ENCODE results near the gene CCDC28B. TPM values are rescaled to one million over a fixed set of nuclear protein-coding genes. Genes with fewer than 3 reads are reported as not detected.

Gene CCDC28B
- polyA plus RNA-seq, 1 of the 3 experiments (the other 2 are of a cell fraction): 26.3 TPM

DNA sequence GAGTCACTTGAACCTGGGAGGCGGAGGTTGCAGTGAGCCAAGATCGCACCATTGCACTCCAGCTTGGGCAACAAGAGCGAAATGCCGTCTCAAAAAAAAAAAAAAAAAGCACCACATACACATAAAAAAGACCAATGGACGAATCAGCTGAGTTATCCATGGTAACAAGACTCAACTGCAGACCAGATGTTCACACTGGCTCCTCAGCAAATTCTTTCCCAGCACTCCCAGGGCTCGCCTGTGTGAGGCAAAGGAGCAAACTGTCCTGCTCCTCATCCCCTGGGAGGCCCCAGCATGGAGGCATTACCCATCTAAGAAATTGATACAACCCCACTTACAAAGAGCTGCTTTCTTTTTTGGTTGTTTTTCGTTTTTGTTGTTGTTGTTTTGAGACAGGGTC, 18.6 kb downstream of the CCDC28B start:
- H3K79me2 ChIP-seq (ENCODE audit: insufficient read depth): peaks cover 51% of the 10 kb centered on the region
- no peak overlapping the region for H3K4me2 ChIP-seq
- H3K36me3 ChIP-seq (replicated peaks in 1 of 2; ENCODE audit: control insufficient read depth in 1 of 2, insufficient read depth in 2 of 2, low read length in 1 of 2): peaks cover 11 to 31% of the 10 kb centered on the region in 2 experiments
- H4K20me1 ChIP-seq (ENCODE audit: insufficient read depth): no peaks in the 10 kb centered on the region
- WGBS (ENCODE audit: low lambda C conversion rate): 78% methylated on average over 7 of the region's 7 CpGs
- H3K9me3 ChIP-seq: no peaks in the 10 kb centered on the region
- no peak overlapping the region for H3K9ac ChIP-seq
- CTCF ChIA-PET: interaction anchor here (0.6 to 1.5 kb wide), 2 partner anchors 29 to 74 kb away, joined by 3 to 6 read pairs; partner anchors contain the start of gene FAM167B
- H2AFZ ChIP-seq (ENCODE audit: low read depth): no peak overlapping the region
- peaks cover 8 to 18% of the 10 kb centered on the region in 2 experiments; a peak in 3 of 4 replicates for H3K4me1 ChIP-seq (ENCODE audit: control insufficient read depth in 1 of 2, insufficient read depth in 2 of 2, low read depth in 1 of 2, low read length in 1 of 2)
- H3K9me2 ChIP-seq: no peaks in the 10 kb centered on the region
- DNase-seq: no peak
- POLR2A ChIA-PET: interaction anchor here (0.7 kb wide), 1 partner anchor 106 kb away, joined by 3 read pairs; no protein-coding TSS in a partner anchor
- H3K4me3 ChIP-seq (ENCODE audit: low read depth in 2 of 2, low read length in 1 of 2): no peak overlapping the region
- H3K27ac ChIP-seq (ENCODE audit: low read depth in 2 of 2, low read length in 1 of 2): no peak overlapping the region
- H3F3A ChIP-seq (replicated peaks; ENCODE audit: insufficient read depth): peaks cover 3% of the 10 kb centered on the region
- no peaks in the 10 kb centered on the region for H3K27me3 ChIP-seq (ENCODE audit: insufficient read depth)
- no peak for TF ChIP-seq RCOR1 (IDR thresholded peaks at IDR 0.05; ENCODE audit: low read length)
- TF ChIP-seq PBX3 (IDR thresholded peaks at IDR 0.05): no peak
- TF ChIP-seq TAF1 (IDR thresholded peaks at IDR 0.05; ENCODE audit: borderline replicate concordance, low read depth, low read length): no peak
- TF ChIP-seq ELF1 (IDR thresholded peaks at IDR 0.05): no peak
- TF ChIP-seq RFX5 (IDR thresholded peaks at IDR 0.05; ENCODE audit: low read length): no peak
- TF ChIP-seq, protein P1, sequence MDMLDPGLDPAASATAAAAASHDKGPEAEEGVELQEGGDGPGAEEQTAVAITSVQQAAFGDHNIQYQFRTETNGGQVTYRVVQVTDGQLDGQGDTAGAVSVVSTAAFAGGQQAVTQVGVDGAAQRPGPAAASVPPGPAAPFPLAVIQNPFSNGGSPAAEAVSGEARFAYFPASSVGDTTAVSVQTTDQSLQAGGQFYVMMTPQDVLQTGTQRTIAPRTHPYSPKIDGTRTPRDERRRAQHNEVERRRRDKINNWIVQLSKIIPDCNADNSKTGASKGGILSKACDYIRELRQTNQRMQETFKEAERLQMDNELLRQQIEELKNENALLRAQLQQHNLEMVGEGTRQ (IDR thresholded peaks at IDR 0.05; ENCODE audit: borderline replicate concordance, low read depth, low read length): no peak
- TF ChIP-seq RXRA (IDR thresholded peaks at IDR 0.05; ENCODE audit: borderline replicate concordance, low read depth): no peak
- no peak for TF ChIP-seq RAD21 (IDR thresholded peaks at IDR 0.05; ENCODE audit: low read length)
- no peak for TF ChIP-seq GATA2 (CRISPR knock-in tag; IDR thresholded peaks at IDR 0.05)
- no peak for TF ChIP-seq JUND (IDR thresholded peaks at IDR 0.05)
- TF ChIP-seq EZH2phosphoT487 (IDR thresholded peaks at IDR 0.05; ENCODE audit: borderline replicate concordance, low read depth): no peak
- TF ChIP-seq FOSL2 (IDR thresholded peaks at IDR 0.05; ENCODE audit: borderline replicate concordance, low read depth): no peak
- no peak for TF ChIP-seq USF1 (IDR thresholded peaks at IDR 0.05; ENCODE audit: borderline replicate concordance, low read depth)
- no peak for TF ChIP-seq TCF12 (IDR thresholded peaks at IDR 0.05)
- TF ChIP-seq FOXJ3 (CRISPR knock-in tag; IDR thresholded peaks at IDR 0.05): no peak
- TF ChIP-seq GABPA (IDR thresholded peaks at IDR 0.05; ENCODE audit: low read depth): no peak
- no peak for TF ChIP-seq SIN3A (IDR thresholded peaks at IDR 0.05; ENCODE audit: borderline replicate concordance, low read depth, low read length)
- TF ChIP-seq, protein P2, sequence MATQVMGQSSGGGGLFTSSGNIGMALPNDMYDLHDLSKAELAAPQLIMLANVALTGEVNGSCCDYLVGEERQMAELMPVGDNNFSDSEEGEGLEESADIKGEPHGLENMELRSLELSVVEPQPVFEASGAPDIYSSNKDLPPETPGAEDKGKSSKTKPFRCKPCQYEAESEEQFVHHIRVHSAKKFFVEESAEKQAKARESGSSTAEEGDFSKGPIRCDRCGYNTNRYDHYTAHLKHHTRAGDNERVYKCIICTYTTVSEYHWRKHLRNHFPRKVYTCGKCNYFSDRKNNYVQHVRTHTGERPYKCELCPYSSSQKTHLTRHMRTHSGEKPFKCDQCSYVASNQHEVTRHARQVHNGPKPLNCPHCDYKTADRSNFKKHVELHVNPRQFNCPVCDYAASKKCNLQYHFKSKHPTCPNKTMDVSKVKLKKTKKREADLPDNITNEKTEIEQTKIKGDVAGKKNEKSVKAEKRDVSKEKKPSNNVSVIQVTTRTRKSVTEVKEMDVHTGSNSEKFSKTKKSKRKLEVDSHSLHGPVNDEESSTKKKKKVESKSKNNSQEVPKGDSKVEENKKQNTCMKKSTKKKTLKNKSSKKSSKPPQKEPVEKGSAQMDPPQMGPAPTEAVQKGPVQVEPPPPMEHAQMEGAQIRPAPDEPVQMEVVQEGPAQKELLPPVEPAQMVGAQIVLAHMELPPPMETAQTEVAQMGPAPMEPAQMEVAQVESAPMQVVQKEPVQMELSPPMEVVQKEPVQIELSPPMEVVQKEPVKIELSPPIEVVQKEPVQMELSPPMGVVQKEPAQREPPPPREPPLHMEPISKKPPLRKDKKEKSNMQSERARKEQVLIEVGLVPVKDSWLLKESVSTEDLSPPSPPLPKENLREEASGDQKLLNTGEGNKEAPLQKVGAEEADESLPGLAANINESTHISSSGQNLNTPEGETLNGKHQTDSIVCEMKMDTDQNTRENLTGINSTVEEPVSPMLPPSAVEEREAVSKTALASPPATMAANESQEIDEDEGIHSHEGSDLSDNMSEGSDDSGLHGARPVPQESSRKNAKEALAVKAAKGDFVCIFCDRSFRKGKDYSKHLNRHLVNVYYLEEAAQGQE (IDR thresholded peaks at IDR 0.05; ENCODE audit: low read depth, low read length): no peak

Measured in SK-N-SH (cell line).